H1 (cell line): ENCODE results near the gene WDR81. TPM values are rescaled to one million over a fixed set of nuclear protein-coding genes. Genes with fewer than 3 reads are reported as not detected.

Experiments
- CREB1 ChIP-seq: IDR thresholded peaks from 2 replicates; pipeline ENCODE4 v1.6.1; 2012; ENCODE audit warnings: inconsistent platforms
- EGR1 ChIP-seq: IDR thresholded peaks from 2 replicates; pipeline ENCODE4 v1.6.1; 2011; ENCODE audit warnings: low read depth, low read length, borderline replicate concordance
- KDM4A ChIP-seq: IDR thresholded peaks from one replicate; pipeline ENCODE4 v1.7.1; 2012; ENCODE audit warnings: low read depth, mild to moderate bottlenecking, moderate library complexity, low read length, inconsistent platforms; ENCODE audit not compliant: severe bottlenecking
- PHF8 ChIP-seq: fragments of 200-600 bp; sonication (generic); conservative IDR thresholded peaks from 2 replicates; pipeline ENCODE4 v1.7.1; 2012; ENCODE audit warnings: low read depth, mild to moderate bottlenecking, inconsistent platforms, low read length, moderate library complexity
- RBBP5 ChIP-seq: IDR thresholded peaks from 2 replicates; pipeline ENCODE4 v1.7.1; 2012; ENCODE audit warnings: low read depth, mild to moderate bottlenecking, inconsistent platforms, low read length, moderate library complexity, borderline replicate concordance
- RXRA ChIP-seq: IDR thresholded peaks from 2 replicates; pipeline ENCODE4 v1.6.1; 2011; ENCODE audit warnings: low read depth, mild to moderate bottlenecking, low read length, moderate library complexity; ENCODE audit not compliant: insufficient read depth
- SUZ12 ChIP-seq: fragments of 200-600 bp; sonication (generic); IDR thresholded peaks from 2 replicates; pipeline ENCODE4 v1.6.1; 2012; ENCODE audit warnings: mild to moderate bottlenecking, inconsistent platforms, low read length, moderate library complexity, mixed read lengths
- TCF12 ChIP-seq: IDR thresholded peaks from 2 replicates; pipeline ENCODE4 v1.6.1; 2011; ENCODE audit warnings: low read depth, mild to moderate bottlenecking, low read length
- YY1 ChIP-seq: IDR thresholded peaks from 2 replicates; pipeline ENCODE4 v1.6.1; 2011; ENCODE audit warnings: low read depth, mild to moderate bottlenecking, low read length
- polyA plus RNA-seq, 7 experiments: library from polyadenylated mRNA; depleted of rRNA in 3 of 7; stranded (reverse) in 5 of 7; unstranded in 2 of 7; fragments of >200 nt in 5 of 7; fragments of 200-250 nt in 2 of 7; gene quantifications; 1 replicate in 5 of 7; 2 replicates in 1 of 7; 4 replicates in 1 of 7; pipeline versions ENCODE4 v1.2.1 to v1.2.3, GENCODE V29; 2011 to 2013; ENCODE audit warnings: missing spikeins in 2 of 7, mixed read lengths in 2 of 7
- total RNA-seq: library from RNA; stranded (reverse); fragmentation: NEBNext Ultra II Directional; extraction: Animal tissue kit (Norgen Biotek cat#: 25700); gene quantifications from 2 replicates; pipeline ENCODE4 v1.2.1, GENCODE V29; 2021
- TF ChIP-seq, protein P1 (sequence below): fragments of 300-600 bp; sonication (generic); IDR thresholded peaks from 2 replicates; pipeline ENCODE4 v1.7.1; 2012; ENCODE audit warnings: low read length, moderate library complexity, mild to moderate bottlenecking, inconsistent platforms; ENCODE audit not compliant: insufficient replicate concordance
- TF ChIP-seq, protein P2 (sequence below): IDR thresholded peaks from 2 replicates; pipeline ENCODE4 v1.6.1; 2011; ENCODE audit warnings: low read length, improper control_type of control experiment

WDR81 gene
- total and polyA plus RNA-seq, 2 of the 8 experiments (the other 6 are each of a cell fraction or from before 2014, with no cell fraction given): 9.1 to 12.3 TPM

DNA sequence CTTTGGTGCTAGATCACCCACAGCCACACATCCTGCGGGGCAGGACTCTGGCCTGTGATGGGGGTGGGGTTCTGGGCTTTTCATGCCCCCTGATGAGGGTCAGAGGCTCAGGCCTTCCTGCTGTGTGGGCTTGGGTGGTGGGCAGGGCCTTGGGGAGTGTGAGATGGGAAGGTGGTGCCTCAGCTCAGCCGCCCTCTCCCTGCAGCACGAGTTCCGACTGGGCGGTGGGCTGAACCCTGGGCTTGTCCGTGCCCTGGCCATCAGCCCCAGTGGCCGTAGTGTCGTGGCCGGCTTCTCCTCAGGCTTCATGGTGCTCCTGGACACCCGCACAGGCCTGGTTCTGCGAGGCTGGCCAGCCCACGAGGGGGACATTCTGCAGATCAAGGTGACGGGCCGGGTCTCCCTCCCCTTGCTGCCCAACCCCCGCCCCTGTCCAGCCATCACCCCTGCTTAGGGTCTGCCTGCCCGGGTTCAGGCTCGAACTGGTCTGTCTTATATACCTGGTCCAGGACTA lies 11.4 kb downstream of the WDR81 start (continued):
- TF ChIP-seq, protein P1, sequence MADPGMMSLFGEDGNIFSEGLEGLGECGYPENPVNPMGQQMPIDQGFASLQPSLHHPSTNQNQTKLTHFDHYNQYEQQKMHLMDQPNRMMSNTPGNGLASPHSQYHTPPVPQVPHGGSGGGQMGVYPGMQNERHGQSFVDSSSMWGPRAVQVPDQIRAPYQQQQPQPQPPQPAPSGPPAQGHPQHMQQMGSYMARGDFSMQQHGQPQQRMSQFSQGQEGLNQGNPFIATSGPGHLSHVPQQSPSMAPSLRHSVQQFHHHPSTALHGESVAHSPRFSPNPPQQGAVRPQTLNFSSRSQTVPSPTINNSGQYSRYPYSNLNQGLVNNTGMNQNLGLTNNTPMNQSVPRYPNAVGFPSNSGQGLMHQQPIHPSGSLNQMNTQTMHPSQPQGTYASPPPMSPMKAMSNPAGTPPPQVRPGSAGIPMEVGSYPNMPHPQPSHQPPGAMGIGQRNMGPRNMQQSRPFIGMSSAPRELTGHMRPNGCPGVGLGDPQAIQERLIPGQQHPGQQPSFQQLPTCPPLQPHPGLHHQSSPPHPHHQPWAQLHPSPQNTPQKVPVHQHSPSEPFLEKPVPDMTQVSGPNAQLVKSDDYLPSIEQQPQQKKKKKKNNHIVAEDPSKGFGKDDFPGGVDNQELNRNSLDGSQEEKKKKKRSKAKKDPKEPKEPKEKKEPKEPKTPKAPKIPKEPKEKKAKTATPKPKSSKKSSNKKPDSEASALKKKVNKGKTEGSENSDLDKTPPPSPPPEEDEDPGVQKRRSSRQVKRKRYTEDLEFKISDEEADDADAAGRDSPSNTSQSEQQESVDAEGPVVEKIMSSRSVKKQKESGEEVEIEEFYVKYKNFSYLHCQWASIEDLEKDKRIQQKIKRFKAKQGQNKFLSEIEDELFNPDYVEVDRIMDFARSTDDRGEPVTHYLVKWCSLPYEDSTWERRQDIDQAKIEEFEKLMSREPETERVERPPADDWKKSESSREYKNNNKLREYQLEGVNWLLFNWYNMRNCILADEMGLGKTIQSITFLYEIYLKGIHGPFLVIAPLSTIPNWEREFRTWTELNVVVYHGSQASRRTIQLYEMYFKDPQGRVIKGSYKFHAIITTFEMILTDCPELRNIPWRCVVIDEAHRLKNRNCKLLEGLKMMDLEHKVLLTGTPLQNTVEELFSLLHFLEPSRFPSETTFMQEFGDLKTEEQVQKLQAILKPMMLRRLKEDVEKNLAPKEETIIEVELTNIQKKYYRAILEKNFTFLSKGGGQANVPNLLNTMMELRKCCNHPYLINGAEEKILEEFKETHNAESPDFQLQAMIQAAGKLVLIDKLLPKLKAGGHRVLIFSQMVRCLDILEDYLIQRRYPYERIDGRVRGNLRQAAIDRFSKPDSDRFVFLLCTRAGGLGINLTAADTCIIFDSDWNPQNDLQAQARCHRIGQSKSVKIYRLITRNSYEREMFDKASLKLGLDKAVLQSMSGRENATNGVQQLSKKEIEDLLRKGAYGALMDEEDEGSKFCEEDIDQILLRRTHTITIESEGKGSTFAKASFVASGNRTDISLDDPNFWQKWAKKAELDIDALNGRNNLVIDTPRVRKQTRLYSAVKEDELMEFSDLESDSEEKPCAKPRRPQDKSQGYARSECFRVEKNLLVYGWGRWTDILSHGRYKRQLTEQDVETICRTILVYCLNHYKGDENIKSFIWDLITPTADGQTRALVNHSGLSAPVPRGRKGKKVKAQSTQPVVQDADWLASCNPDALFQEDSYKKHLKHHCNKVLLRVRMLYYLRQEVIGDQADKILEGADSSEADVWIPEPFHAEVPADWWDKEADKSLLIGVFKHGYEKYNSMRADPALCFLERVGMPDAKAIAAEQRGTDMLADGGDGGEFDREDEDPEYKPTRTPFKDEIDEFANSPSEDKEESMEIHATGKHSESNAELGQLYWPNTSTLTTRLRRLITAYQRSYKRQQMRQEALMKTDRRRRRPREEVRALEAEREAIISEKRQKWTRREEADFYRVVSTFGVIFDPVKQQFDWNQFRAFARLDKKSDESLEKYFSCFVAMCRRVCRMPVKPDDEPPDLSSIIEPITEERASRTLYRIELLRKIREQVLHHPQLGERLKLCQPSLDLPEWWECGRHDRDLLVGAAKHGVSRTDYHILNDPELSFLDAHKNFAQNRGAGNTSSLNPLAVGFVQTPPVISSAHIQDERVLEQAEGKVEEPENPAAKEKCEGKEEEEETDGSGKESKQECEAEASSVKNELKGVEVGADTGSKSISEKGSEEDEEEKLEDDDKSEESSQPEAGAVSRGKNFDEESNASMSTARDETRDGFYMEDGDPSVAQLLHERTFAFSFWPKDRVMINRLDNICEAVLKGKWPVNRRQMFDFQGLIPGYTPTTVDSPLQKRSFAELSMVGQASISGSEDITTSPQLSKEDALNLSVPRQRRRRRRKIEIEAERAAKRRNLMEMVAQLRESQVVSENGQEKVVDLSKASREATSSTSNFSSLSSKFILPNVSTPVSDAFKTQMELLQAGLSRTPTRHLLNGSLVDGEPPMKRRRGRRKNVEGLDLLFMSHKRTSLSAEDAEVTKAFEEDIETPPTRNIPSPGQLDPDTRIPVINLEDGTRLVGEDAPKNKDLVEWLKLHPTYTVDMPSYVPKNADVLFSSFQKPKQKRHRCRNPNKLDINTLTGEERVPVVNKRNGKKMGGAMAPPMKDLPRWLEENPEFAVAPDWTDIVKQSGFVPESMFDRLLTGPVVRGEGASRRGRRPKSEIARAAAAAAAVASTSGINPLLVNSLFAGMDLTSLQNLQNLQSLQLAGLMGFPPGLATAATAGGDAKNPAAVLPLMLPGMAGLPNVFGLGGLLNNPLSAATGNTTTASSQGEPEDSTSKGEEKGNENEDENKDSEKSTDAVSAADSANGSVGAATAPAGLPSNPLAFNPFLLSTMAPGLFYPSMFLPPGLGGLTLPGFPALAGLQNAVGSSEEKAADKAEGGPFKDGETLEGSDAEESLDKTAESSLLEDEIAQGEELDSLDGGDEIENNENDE: no peak
- no peak for TF ChIP-seq KDM4A
- TF ChIP-seq RXRA: no peak
- TF ChIP-seq EGR1: no peak
- no peak for TF ChIP-seq YY1
- no peak for TF ChIP-seq RBBP5
- TF ChIP-seq PHF8: no peak
- no peak for TF ChIP-seq SUZ12
- TF ChIP-seq TCF12: no peak
- no peak for TF ChIP-seq CREB1
- TF ChIP-seq, protein P2, sequence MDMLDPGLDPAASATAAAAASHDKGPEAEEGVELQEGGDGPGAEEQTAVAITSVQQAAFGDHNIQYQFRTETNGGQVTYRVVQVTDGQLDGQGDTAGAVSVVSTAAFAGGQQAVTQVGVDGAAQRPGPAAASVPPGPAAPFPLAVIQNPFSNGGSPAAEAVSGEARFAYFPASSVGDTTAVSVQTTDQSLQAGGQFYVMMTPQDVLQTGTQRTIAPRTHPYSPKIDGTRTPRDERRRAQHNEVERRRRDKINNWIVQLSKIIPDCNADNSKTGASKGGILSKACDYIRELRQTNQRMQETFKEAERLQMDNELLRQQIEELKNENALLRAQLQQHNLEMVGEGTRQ: no peak
